H54 (cell line): ENCODE data around the gene SLC25A24.
"Not testable (repeated sequence)": the region's sequence is repeated elsewhere in the genome, so short reads cannot be mapped to it uniquely, and the experiment has no call there.

Experiments used
- DNase-seq: peaks from one replicate; pipeline ENCODE4 v3.0.0; 2011; ENCODE audit warnings: low spot score, mixed read lengths; ENCODE audit not compliant: insufficient read length
- FAIRE-seq: peaks from 3 replicates; lab custom pipeline; 2011; peaks lifted over from hg19 to GRCh38; lab: Jason Lieb, UNC
- POLR2A ChIP-seq: IDR thresholded peaks from 2 replicates; pipeline ENCODE4 v1.6.1; 2011; ENCODE audit warnings: low read depth, mild to moderate bottlenecking, low read length

The SLC25A24 gene

GRCh38 chr1:108199781-108200686 is at the start of gene SLC25A24:
Gene SLC25A24, minus strand, starts transcription at chr1:108200343. Its CDS starts 205 bp downstream, at chr1:108200138.
- FAIRE-seq: peak; percentile 76
- TF ChIP-seq POLR2A: peak; percentile 52
- peak; percentile 90 for DNase-seq

- not testable (repeated sequence) for FAIRE-seq, DNase-seq
These were observed 43.8 kb upstream of the SLC25A24 start, which contains the start of gene NBPF4 for GRCh38 chr1:108243976-108244375. Gene NBPF4, minus strand, starts transcription at chr1:108244076. Its CDS starts 315 bp downstream, at chr1:108243761.

- not testable (repeated sequence) for FAIRE-seq, DNase-seq
These were observed 39.3 kb upstream of the SLC25A24 start for GRCh38 chr1:108239426-108239825.

GRCh38 chr1:108235308-108235707 is 35.2 kb upstream of the SLC25A24 start:
- DNase-seq, FAIRE-seq: not testable (repeated sequence)

- DNase-seq, FAIRE-seq: not testable (repeated sequence)
These were observed 32.0 kb upstream of the SLC25A24 start for GRCh38 chr1:108232183-108232582.

GRCh38 chr1:108229976-108230375 is 29.8 kb upstream of the SLC25A24 start:
- DNase-seq, FAIRE-seq: not testable (repeated sequence)

GRCh38 chr1:108227772-108228171 is 27.6 kb upstream of the SLC25A24 start:
- not testable (repeated sequence) for DNase-seq, FAIRE-seq

GRCh38 chr1:108226855-108227254 is 26.7 kb upstream of the SLC25A24 start:
- not testable (repeated sequence) for DNase-seq, FAIRE-seq

GRCh38 chr1:108223226-108223625 is 23.1 kb upstream of the SLC25A24 start:
- FAIRE-seq, DNase-seq: not testable (repeated sequence)

GRCh38 chr1:108217515-108218174 is 17.5 kb upstream of the SLC25A24 start:
- not testable (repeated sequence) for DNase-seq, FAIRE-seq

GRCh38 chr1:108217007-108217406 is 16.9 kb upstream of the SLC25A24 start:
- DNase-seq: not testable (repeated sequence)
- FAIRE-seq: peak; percentile 85

- not testable (repeated sequence) for DNase-seq, FAIRE-seq
These were observed 16.1 kb upstream of the SLC25A24 start for GRCh38 chr1:108216028-108216890.

- not testable (repeated sequence) for DNase-seq
These were observed 14.7 kb upstream of the SLC25A24 start for GRCh38 chr1:108214641-108215465.

More at GRCh38 chr1:108214641-108215465, 14.7 kb upstream of the SLC25A24 start:
- peak; percentile 96 for FAIRE-seq
